Stomach (tissue), 9 donors: ENCODE results near the gene MED12L. TPM values are rescaled to one million over a fixed set of nuclear protein-coding genes. Genes with fewer than 3 reads are reported as not detected.
A peak's percentile ranks its signal among the peaks of the same experiment; 100 is the strongest.

ENCODE experiments used
- DNase-seq, 2 donors: peaks; one replicate each; pipeline versions ENCODE4 v3.0.0 to v3.0.0-alpha.2; 2013 to 2019
- H3K27ac ChIP-seq, 5 donors: fragments of 200-600 bp in 4 of 5; sonication (generic) in 4 of 5; one replicate each; pipeline ENCODE4 v1.5.1; 2013 to 2019; ENCODE audit warnings: mild to moderate bottlenecking in 1 of 5, moderate library complexity in 1 of 5
- H3K27me3 ChIP-seq, 3 donors: fragments of 200-600 bp; sonication (generic); one replicate each; pipeline ENCODE4 v1.5.1; 2017 to 2019; ENCODE audit warnings: mixed run types in 1 of 3
- H3K36me3 ChIP-seq, 4 donors: fragments of 200-600 bp; sonication (generic); 1 replicate in 3 of 4; 2 replicates in 1 of 4; pipeline ENCODE4 v1.5.1; 2016 to 2019
- H3K4me1 ChIP-seq, 4 donors: fragments of 200-600 bp; sonication (generic); one replicate each; pipeline ENCODE4 v1.5.1; 2016 to 2019
- H3K4me3 ChIP-seq, 4 donors: fragments of 200-600 bp; sonication (generic) in 3 of 4; one replicate each; pipeline ENCODE4 v1.5.1; 2016 to 2019; ENCODE audit warnings: mild to moderate bottlenecking in 1 of 4
- H3K9me3 ChIP-seq, 4 donors: fragments of 200-600 bp; sonication (generic); one replicate each; pipeline ENCODE4 v1.5.1; 2016 to 2019
- CTCF ChIP-seq, 7 experiments: fragments of 450-650 bp in 4 of 7; fragments of 200-600 bp in 3 of 7; sonication (generic) in 3 of 7; IDR thresholded peaks; one replicate each; pipeline ENCODE4 v1.5.1; 2016 to 2019; ENCODE audit warnings: antibody characterized with exemption in 7 of 7, control low read depth in 2 of 7, mild to moderate bottlenecking in 1 of 7
- EP300 ChIP-seq: sonication (generic); formaldehyde crosslinking; IDR thresholded peaks from one replicate; pipeline ENCODE4 v1.6.1; 2017; ENCODE audit warnings: antibody characterized with exemption
- POLR2A ChIP-seq, 4 donors: fragments of 450-650 bp; IDR thresholded peaks; one replicate each; pipeline ENCODE4 v1.6.1; 2016; ENCODE audit warnings: antibody characterized with exemption in 4 of 4, control low read depth in 2 of 4, mild to moderate bottlenecking in 1 of 4, moderate library complexity in 1 of 4
- POLR2AphosphoS5 ChIP-seq, 3 donors: sonication (generic); formaldehyde crosslinking; IDR thresholded peaks; one replicate each; pipeline ENCODE4 v1.6.1; 2016; ENCODE audit warnings: antibody characterized with exemption in 3 of 3
- WGBS, 5 donors: extraction: QIAGEN DNeasy Blood & Tissue Kit in 3 of 5; methylation state at CpG; one replicate each; pipeline versions ENCODE4 v1.1.5 to v1.1.7; 2013 to 2018; 5-methylcytosine and 5-hydroxymethylcytosine counted together
- intact Hi-C: fragments of 100-400 bp; cut with DNase I; formaldehyde crosslinking; loops from one replicate; pipeline ENCODE4 v1.15.1; 2023; ENCODE audit warnings: low total_unique reads
- polyA plus RNA-seq, 3 donors: library from polyadenylated mRNA; stranded (reverse); fragments of 200-250 nt; gene quantifications; one replicate each; pipeline ENCODE4 v1.2.3, GENCODE V29; 2013
- total RNA-seq, 5 donors: library from RNA; depleted of rRNA; stranded (reverse); fragments of >200 nt; gene quantifications; one replicate each; pipeline versions ENCODE4 v1.1.0 to v1.2.3, GENCODE V29; 2014 to 2016
- donor health status: healthy with polysubstance abuse.
- donor health status: Bipolar disorder and iron deficiency.
- donor health status: healthy.

The MED12L gene
- total and polyA plus RNA-seq, 8 donors, result 0.06 to 2.9 (median 0.36) TPM; not detected in 2

- TF ChIP-seq POLR2AphosphoS5 (IDR thresholded peaks at IDR 0.05) (no peak), CTCF (IDR thresholded peaks at IDR 0.05) (peak in 2 of 7 experiments; percentile 7 to 14), POLR2A (IDR thresholded peaks at IDR 0.05) (no peak), EP300 (no peak)
- Histone ChIP-seq H3K27me3 (no peaks in the 10 kb centered on the region), H3K9me3 (no peaks in the 10 kb centered on the region), H3K4me3 (no peak overlapping the region), H3K36me3 (no peaks in the 10 kb centered on the region), H3K27ac (no peak overlapping the region), H3K4me1 (peaks cover 0 to 11% (median 0%) of the 10 kb centered on the region in 4 donors)
- WGBS, 5 donors, result 63 to 71% (median 69%) methylated on average over 4 of the region's 4 CpGs
- DNase-seq, result peak in 1 of 2 donors; percentile 42
- intact Hi-C loops, result no loop called here
Observed at GRCh38 chr3:151379083-151379734, 293.7 kb downstream of the MED12L start.

- Histone ChIP-seq H3K9me3 (no peaks in the 10 kb centered on the region), H3K36me3 (no peaks in the 10 kb centered on the region), H3K27me3 (no peaks in the 10 kb centered on the region), H3K27ac (peak overlapping the region in 1 of 5 donors; percentile 32), H3K4me3 (no peak overlapping the region), H3K4me1 (peaks cover 0 to 11% (median 0%) of the 10 kb centered on the region in 4 donors)
- peak in 1 of 2 donors; percentile 28 for DNase-seq
- 74 to 93% (median 86%) methylated on average over 5 of the region's 5 CpGs for WGBS, 5 donors
- TF ChIP-seq EP300 (no peak), POLR2AphosphoS5 (IDR thresholded peaks at IDR 0.05) (no peak), POLR2A (IDR thresholded peaks at IDR 0.05) (no peak), CTCF (IDR thresholded peaks at IDR 0.05) (no peak)
- intact Hi-C loops, result no loop called here
Observed at GRCh38 chr3:151382671-151383070, 297.2 kb downstream of the MED12L start.

GRCh38 chr3:151383111-151383510, 297.6 kb downstream of the MED12L start:
- 59 to 93% (median 90%) methylated on average over 2 of the region's 2 CpGs for WGBS, 5 donors
- intact Hi-C loops, result no loop called here
- Histone ChIP-seq H3K36me3 (no peaks in the 10 kb centered on the region), H3K27me3 (no peaks in the 10 kb centered on the region), H3K27ac (peak overlapping the region in 1 of 5 donors; percentile 32), H3K4me1 (peaks cover 0 to 11% (median 0%) of the 10 kb centered on the region in 4 donors), H3K9me3 (no peaks in the 10 kb centered on the region), H3K4me3 (no peak overlapping the region)
- TF ChIP-seq POLR2AphosphoS5 (IDR thresholded peaks at IDR 0.05) (no peak), CTCF (IDR thresholded peaks at IDR 0.05) (no peak), EP300 (no peak), POLR2A (IDR thresholded peaks at IDR 0.05) (no peak)
- DNase-seq, result no peak

- Histone ChIP-seq H3K4me3 (peak overlapping the region in 2 of 4 donors; percentile 0 to 13), H3K27ac (peak overlapping the region in 1 of 5 donors; percentile 32), H3K27me3 (no peaks in the 10 kb centered on the region), H3K9me3 (no peaks in the 10 kb centered on the region), H3K4me1 (peaks cover 0 to 11% (median 0%) of the 10 kb centered on the region in 4 donors), H3K36me3 (no peaks in the 10 kb centered on the region)
- WGBS, 5 donors, result 49 to 74% (median 66%) methylated on average over 3 of the region's 3 CpGs
- DNase-seq, result peak in 1 of 2 donors; percentile 14
- TF ChIP-seq POLR2AphosphoS5 (IDR thresholded peaks at IDR 0.05) (no peak), CTCF (IDR thresholded peaks at IDR 0.05) (no peak), POLR2A (IDR thresholded peaks at IDR 0.05) (no peak), EP300 (no peak)
- intact Hi-C loops, result no loop called here
Observed at GRCh38 chr3:151383956-151384355, 298.5 kb downstream of the MED12L start.
